Activated CD8-positive, alpha-beta T cell treated with anti-CD3 and anti-CD28 coated beads for 36 hours (primary cell): Measurements from ENCODE around the gene NOS1. TPM values are rescaled to one million over a fixed set of nuclear protein-coding genes. Genes with fewer than 3 reads are reported as not detected.

Experiments
- ATAC-seq: fragments of 200-7000 bp; cut with Tn5 transposase; one replicate; pipeline ENCODE4 v1.10.0; 2021; ENCODE audit warnings: mild to moderate bottlenecking, moderate library complexity
- CTCF ChIA-PET: fragments of 350-600 bp; sonication (Branson Sonifier 250); formaldehyde crosslinking; loops from one replicate; lab custom pipeline; 2021; ENCODE audit warnings: antibody characterized with exemption; lab: Charles Lee
- POLR2A ChIA-PET: fragments of 350-600 bp; sonication (Branson Sonifier 250); formaldehyde crosslinking; loops from one replicate; lab custom pipeline; 2021; ENCODE audit warnings: antibody characterized with exemption; lab: Charles Lee
- DNase-seq: peaks from one replicate; pipeline ENCODE4 v3.0.0-alpha.2; 2020
- H3K27ac Mint-ChIP-seq: one replicate; pipeline ENCODE4 v1.8.0; 2021; ENCODE audit warnings: mild to moderate bottlenecking, mixed read lengths
- H3K27me3 Mint-ChIP-seq: one replicate; pipeline ENCODE4 v1.8.0; 2021; ENCODE audit warnings: mixed read lengths
- H3K36me3 Mint-ChIP-seq: one replicate; pipeline ENCODE4 v1.8.0; 2021; ENCODE audit warnings: low read depth, mixed read lengths
- H3K4me1 Mint-ChIP-seq: one replicate; pipeline ENCODE4 v1.8.0; 2021; ENCODE audit warnings: low read depth, mixed read lengths
- H3K4me3 Mint-ChIP-seq: one replicate; pipeline ENCODE4 v1.8.0; 2021; ENCODE audit warnings: mild to moderate bottlenecking, moderate library complexity, mixed read lengths
- H3K9me3 Mint-ChIP-seq: one replicate; pipeline ENCODE4 v1.8.0; 2021; ENCODE audit warnings: mixed read lengths
- intact Hi-C: fragments of 100-400 bp; cut with micrococcal nuclease; formaldehyde crosslinking; loops from one replicate; pipeline ENCODE4 v1.10.0; 2022
- total RNA-seq, 2 experiments: library from RNA; stranded (reverse); gene quantifications; one replicate each; pipeline ENCODE4 v1.2.3, GENCODE V29; 2021
- TF ChIP-seq, protein P1 (sequence below): fragments of 200-600 bp; IDR thresholded peaks from one replicate; pipeline ENCODE4 v1.8.0; 2022; ENCODE audit warnings: antibody characterized with exemption, mild to moderate bottlenecking

NOS1 gene
- total RNA-seq, 2 experiments from 2014 or later = not detected

- Mint-ChIP-seq H3K4me1 (no peaks in the 10 kb centered on the region), H3K36me3 (no peaks in the 10 kb centered on the region), H3K9me3 (no peaks in the 10 kb centered on the region), H3K4me3 (no peak overlapping the region), H3K27ac (no peak overlapping the region), H3K27me3 (no peaks in the 10 kb centered on the region)
- CTCF ChIA-PET = interaction anchor here (1.3 to 3.4 kb wide), 2 partner anchors 14 to 15 kb away, joined by 3 to 14 read pairs; no protein-coding TSS in a partner anchor
- ATAC-seq (no peak), DNase-seq (no peak)
- intact Hi-C loops = no loop called here
- POLR2A ChIA-PET = interaction anchor here (0.6 to 0.9 kb wide), 2 partner anchors 86 to 100 kb away, joined by 3 to 4 read pairs; no protein-coding TSS in a partner anchor
- TF ChIP-seq, protein P1, sequence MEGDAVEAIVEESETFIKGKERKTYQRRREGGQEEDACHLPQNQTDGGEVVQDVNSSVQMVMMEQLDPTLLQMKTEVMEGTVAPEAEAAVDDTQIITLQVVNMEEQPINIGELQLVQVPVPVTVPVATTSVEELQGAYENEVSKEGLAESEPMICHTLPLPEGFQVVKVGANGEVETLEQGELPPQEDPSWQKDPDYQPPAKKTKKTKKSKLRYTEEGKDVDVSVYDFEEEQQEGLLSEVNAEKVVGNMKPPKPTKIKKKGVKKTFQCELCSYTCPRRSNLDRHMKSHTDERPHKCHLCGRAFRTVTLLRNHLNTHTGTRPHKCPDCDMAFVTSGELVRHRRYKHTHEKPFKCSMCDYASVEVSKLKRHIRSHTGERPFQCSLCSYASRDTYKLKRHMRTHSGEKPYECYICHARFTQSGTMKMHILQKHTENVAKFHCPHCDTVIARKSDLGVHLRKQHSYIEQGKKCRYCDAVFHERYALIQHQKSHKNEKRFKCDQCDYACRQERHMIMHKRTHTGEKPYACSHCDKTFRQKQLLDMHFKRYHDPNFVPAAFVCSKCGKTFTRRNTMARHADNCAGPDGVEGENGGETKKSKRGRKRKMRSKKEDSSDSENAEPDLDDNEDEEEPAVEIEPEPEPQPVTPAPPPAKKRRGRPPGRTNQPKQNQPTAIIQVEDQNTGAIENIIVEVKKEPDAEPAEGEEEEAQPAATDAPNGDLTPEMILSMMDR = no peak
Measured at GRCh38 chr12:117352883-117353282, 8.5 kb downstream of the NOS1 start.

DNA sequence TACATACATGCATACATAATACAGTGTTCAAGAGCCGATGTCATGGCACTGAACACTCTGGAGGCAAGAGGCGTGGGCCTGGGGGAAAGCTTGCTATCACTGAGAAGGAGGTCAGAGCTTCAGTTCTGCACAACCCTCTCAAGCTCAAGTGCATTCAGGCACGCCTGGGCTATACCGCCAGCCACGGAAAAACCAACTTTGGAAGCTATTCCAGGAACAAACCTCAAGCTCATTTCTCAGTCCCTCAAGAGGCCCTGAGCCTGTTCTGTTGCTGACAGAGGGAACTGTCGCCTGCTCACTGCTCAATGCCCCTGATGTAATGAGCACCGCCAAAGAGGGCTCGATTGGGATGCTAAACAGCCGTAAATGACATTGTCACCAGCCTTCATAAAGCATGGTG lies 9.2 kb downstream of the NOS1 start:
- H3K4me1 Mint-ChIP-seq = no peaks in the 10 kb centered on the region
- H3K27ac Mint-ChIP-seq = no peak overlapping the region
- intact Hi-C loops = no loop called here
- ATAC-seq (no peak), DNase-seq (no peak)
- no peaks in the 10 kb centered on the region for H3K36me3 Mint-ChIP-seq
- ChIA-PET POLR2A (interaction anchor here (0.6 to 0.9 kb wide), 2 partner anchors 85 to 100 kb away, joined by 3 to 4 read pairs; no protein-coding TSS in a partner anchor), CTCF (interaction anchor here (3.4 kb wide), 1 partner anchor 15 kb away, joined by 14 read pairs; no protein-coding TSS in a partner anchor)
- H3K9me3 Mint-ChIP-seq = no peaks in the 10 kb centered on the region
- no peaks in the 10 kb centered on the region for H3K27me3 Mint-ChIP-seq
- TF ChIP-seq, protein P1 = no peak
- no peak overlapping the region for H3K4me3 Mint-ChIP-seq

GRCh38 chr12:117350140-117350539 lies 11.3 kb downstream of the NOS1 start:
- Mint-ChIP-seq H3K4me1 (no peaks in the 10 kb centered on the region), H3K36me3 (no peaks in the 10 kb centered on the region), H3K4me3 (no peak overlapping the region), H3K9me3 (no peaks in the 10 kb centered on the region), H3K27me3 (no peaks in the 10 kb centered on the region), H3K27ac (no peak overlapping the region)
- CTCF ChIA-PET = no interaction called here
- no peak for DNase-seq
- POLR2A ChIA-PET = no interaction called here
- ATAC-seq = no peak
- TF ChIP-seq, protein P1 = no peak
- intact Hi-C loops = no loop called here

- ChIA-PET CTCF (interaction anchor here (1.2 kb wide), 1 partner anchor 135 kb away, joined by 3 read pairs; no protein-coding TSS in a partner anchor), POLR2A (no interaction called here)
- ATAC-seq (no peak), DNase-seq (no peak)
- H3K27ac Mint-ChIP-seq = no peak overlapping the region
- H3K4me3 Mint-ChIP-seq = no peak overlapping the region
- intact Hi-C loops = no loop called here
- TF ChIP-seq, protein P1 = no peak
- no peaks in the 10 kb centered on the region for H3K36me3 Mint-ChIP-seq
- H3K9me3 Mint-ChIP-seq = no peaks in the 10 kb centered on the region
- H3K27me3 Mint-ChIP-seq = no peaks in the 10 kb centered on the region
- no peaks in the 10 kb centered on the region for H3K4me1 Mint-ChIP-seq
Measured at GRCh38 chr12:117347588-117347987, 13.8 kb downstream of the NOS1 start.

DNA sequence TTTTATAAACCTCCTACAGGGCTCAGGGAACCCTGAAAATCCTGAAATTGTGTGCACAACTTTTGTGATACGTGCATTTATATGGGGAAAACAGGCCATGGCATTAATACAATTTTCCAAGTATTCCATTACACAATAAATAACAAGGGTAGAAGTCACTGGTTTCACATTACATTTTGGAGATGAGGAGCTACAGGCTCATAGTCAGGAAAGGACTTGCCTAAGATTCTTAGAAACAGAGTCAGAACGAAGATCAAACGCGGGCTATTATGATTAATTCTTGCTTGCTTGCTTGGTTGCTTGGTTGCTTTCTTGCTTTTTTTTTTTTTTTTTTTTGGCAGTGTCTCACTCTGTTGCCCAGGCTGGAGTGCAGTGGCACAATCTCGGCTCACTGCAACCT lies 16.7 kb downstream of the NOS1 start:
- ChIA-PET POLR2A (no interaction called here), CTCF (interaction anchor here (1.2 to 1.4 kb wide), 2 partner anchors 10 to 22 kb away, joined by 3 to 4 read pairs; no protein-coding TSS in a partner anchor)
- no peak for DNase-seq
- TF ChIP-seq, protein P1 = no peak
- no peak for ATAC-seq
- H3K36me3 Mint-ChIP-seq = no peaks in the 10 kb centered on the region
- H3K27me3 Mint-ChIP-seq = no peaks in the 10 kb centered on the region
- H3K27ac Mint-ChIP-seq = no peak overlapping the region
- no peaks in the 10 kb centered on the region for H3K4me1 Mint-ChIP-seq
- H3K4me3 Mint-ChIP-seq = no peak overlapping the region
- no peaks in the 10 kb centered on the region for H3K9me3 Mint-ChIP-seq
- intact Hi-C loops = no loop called here
